HL-60 (cell line): ENCODE measurements around the gene DMD.

Source experiments
- DNase-seq, 2 experiments: peaks; one replicate each; pipeline ENCODE4 v3.0.0-alpha.2; 2010 to 2020; ENCODE audit warnings: low read depth in 1 of 2, low spot score in 1 of 2
- H3K27ac ChIP-seq: fragments of 250-450 bp; sonication (Bioruptor Pico); replicated peaks from 2 replicates; pipeline ENCODE4 v1.5.1; 2020; ENCODE audit warnings: mild to moderate bottlenecking, moderate library complexity
- H3K27me3 ChIP-seq: fragments of 250-450 bp; sonication (Bioruptor Pico); 2 replicates; pipeline ENCODE4 v1.5.1; 2021; ENCODE audit warnings: mild to moderate bottlenecking, moderate library complexity; ENCODE audit not compliant: insufficient read depth, poor library complexity, severe bottlenecking
- H3K4me3 ChIP-seq: replicated peaks from 2 replicates; pipeline ENCODE4 v1.5.1; 2011; ENCODE audit warnings: mild to moderate bottlenecking, control low read depth, low read length; ENCODE audit not compliant: insufficient read depth
- GABPA ChIP-seq: IDR thresholded peaks from 2 replicates; pipeline ENCODE4 v1.6.1; 2012; ENCODE audit warnings: low read depth
- POLR2AphosphoS5 ChIP-seq: IDR thresholded peaks from 2 replicates; pipeline ENCODE4 v1.6.1; 2012; ENCODE audit warnings: low read depth
- SPI1 ChIP-seq: IDR thresholded peaks from 2 replicates; pipeline ENCODE4 v1.6.1; 2012; ENCODE audit warnings: low read depth, mild to moderate bottlenecking, borderline replicate concordance
- TF ChIP-seq, protein P1 (sequence below): IDR thresholded peaks from 2 replicates; pipeline ENCODE4 v1.6.1; 2012; ENCODE audit warnings: low read depth; ENCODE audit not compliant: insufficient replicate concordance
- TF ChIP-seq, protein P2 (sequence below): IDR thresholded peaks from one replicate; pipeline ENCODE4 v1.5.1; 2011; ENCODE audit warnings: low read length, control low read depth, inconsistent platforms; ENCODE audit not compliant: insufficient read depth

DMD gene

DNA sequence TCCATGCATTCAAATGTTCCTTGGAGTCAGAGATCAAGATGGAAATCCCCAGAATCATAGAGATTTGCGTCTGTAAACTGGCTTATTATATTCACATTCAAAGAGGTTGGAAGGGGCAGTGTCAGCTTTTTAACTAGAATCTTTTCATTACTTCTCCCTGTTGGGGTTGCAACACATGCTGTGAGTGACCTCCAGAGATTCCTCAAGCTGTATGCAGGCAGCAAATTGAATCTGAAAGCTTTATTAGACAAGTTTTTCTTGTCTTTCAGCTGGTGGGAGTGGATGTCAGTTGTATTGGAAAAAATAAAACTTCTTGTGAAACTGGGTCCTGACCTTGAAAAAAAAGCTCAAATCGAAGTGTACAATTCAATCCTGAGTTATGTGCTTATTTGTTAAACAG lies 1403.0 kb downstream of the DMD start:
- TF ChIP-seq POLR2AphosphoS5 (no peak), SPI1 (no peak), GABPA (no peak)
- TF ChIP-seq, protein P1, sequence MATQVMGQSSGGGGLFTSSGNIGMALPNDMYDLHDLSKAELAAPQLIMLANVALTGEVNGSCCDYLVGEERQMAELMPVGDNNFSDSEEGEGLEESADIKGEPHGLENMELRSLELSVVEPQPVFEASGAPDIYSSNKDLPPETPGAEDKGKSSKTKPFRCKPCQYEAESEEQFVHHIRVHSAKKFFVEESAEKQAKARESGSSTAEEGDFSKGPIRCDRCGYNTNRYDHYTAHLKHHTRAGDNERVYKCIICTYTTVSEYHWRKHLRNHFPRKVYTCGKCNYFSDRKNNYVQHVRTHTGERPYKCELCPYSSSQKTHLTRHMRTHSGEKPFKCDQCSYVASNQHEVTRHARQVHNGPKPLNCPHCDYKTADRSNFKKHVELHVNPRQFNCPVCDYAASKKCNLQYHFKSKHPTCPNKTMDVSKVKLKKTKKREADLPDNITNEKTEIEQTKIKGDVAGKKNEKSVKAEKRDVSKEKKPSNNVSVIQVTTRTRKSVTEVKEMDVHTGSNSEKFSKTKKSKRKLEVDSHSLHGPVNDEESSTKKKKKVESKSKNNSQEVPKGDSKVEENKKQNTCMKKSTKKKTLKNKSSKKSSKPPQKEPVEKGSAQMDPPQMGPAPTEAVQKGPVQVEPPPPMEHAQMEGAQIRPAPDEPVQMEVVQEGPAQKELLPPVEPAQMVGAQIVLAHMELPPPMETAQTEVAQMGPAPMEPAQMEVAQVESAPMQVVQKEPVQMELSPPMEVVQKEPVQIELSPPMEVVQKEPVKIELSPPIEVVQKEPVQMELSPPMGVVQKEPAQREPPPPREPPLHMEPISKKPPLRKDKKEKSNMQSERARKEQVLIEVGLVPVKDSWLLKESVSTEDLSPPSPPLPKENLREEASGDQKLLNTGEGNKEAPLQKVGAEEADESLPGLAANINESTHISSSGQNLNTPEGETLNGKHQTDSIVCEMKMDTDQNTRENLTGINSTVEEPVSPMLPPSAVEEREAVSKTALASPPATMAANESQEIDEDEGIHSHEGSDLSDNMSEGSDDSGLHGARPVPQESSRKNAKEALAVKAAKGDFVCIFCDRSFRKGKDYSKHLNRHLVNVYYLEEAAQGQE: no peak
- TF ChIP-seq, protein P2, sequence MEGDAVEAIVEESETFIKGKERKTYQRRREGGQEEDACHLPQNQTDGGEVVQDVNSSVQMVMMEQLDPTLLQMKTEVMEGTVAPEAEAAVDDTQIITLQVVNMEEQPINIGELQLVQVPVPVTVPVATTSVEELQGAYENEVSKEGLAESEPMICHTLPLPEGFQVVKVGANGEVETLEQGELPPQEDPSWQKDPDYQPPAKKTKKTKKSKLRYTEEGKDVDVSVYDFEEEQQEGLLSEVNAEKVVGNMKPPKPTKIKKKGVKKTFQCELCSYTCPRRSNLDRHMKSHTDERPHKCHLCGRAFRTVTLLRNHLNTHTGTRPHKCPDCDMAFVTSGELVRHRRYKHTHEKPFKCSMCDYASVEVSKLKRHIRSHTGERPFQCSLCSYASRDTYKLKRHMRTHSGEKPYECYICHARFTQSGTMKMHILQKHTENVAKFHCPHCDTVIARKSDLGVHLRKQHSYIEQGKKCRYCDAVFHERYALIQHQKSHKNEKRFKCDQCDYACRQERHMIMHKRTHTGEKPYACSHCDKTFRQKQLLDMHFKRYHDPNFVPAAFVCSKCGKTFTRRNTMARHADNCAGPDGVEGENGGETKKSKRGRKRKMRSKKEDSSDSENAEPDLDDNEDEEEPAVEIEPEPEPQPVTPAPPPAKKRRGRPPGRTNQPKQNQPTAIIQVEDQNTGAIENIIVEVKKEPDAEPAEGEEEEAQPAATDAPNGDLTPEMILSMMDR: no peak
- H3K27ac ChIP-seq: no peak overlapping the region
- H3K27me3 ChIP-seq: no peaks in the 10 kb centered on the region
- no peak overlapping the region for H3K4me3 ChIP-seq
- DNase-seq: no peak

DNA sequence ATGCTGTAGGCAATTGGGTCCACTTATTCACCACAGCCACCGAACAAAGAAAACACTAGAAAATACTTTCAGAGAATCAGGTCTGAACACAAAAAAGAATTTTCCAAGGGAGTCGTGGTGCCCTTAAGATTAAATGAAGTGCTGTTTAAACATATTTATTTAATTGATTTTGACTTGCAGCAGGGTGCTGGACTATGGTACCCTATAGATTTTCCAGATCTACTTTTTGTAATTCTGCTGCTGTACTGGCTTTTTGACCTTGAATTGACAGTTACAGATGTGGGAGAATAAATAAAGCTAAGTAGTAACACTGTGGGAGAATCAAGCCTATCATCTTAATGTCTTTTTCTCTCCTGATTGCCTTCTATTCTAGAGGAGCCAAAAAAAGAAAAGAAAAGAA lies 1404.2 kb downstream of the DMD start:
- DNase-seq: no peak
- TF ChIP-seq, protein P2: no peak
- no peak for TF ChIP-seq GABPA
- TF ChIP-seq, protein P1: no peak
- no peak for TF ChIP-seq POLR2AphosphoS5
- Histone ChIP-seq H3K27ac (no peak overlapping the region), H3K27me3 (no peaks in the 10 kb centered on the region), H3K4me3 (no peak overlapping the region)

DNA sequence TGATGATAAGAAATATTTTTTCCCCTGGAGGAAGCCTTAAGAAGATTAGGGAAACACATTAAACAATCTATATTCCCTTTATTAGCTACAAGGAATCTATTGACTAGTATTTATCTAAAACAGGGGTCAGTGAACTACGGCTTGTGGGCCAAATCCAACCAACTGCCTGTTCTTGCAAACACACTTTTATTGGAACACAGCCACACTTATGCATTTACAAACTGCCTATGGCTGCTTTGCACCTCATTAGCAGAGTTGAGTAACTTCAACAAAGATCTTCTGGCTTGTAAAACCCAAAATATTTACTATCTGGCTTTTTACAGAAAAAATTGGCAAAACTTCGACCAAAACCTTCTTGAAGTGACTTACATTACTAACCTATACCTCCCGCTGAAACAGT lies 1405.6 kb downstream of the DMD start:
- H3K27ac ChIP-seq: no peak overlapping the region
- no peak overlapping the region for H3K4me3 ChIP-seq
- no peak for DNase-seq
- H3K27me3 ChIP-seq: no peaks in the 10 kb centered on the region
- TF ChIP-seq, protein P2: no peak
- TF ChIP-seq GABPA: no peak
- TF ChIP-seq SPI1: no peak
- TF ChIP-seq, protein P1: no peak
- no peak for TF ChIP-seq POLR2AphosphoS5
